GF-D8 (cell line): ENCODE results near the gene ACAD8.
"Not testable (repeated sequence)": the region's sequence is repeated elsewhere in the genome, so short reads cannot be mapped to it uniquely, and the experiment has no call there.

ENCODE experiments used
- DNase-seq: peaks from one replicate; lab custom pipeline; 2025; lab: John Stamatoyannopoulos, UW

The ACAD8 gene

GRCh38 chr11:134267461-134267860 lies 14.1 kb downstream of the ACAD8 start:
- DNase-seq = no peak

- no peak for DNase-seq
These were observed 14.6 kb downstream of the ACAD8 start for GRCh38 chr11:134267966-134268365.

- no peak for DNase-seq
These were observed 16.9 kb downstream of the ACAD8 start for GRCh38 chr11:134270250-134270714.

- no peak for DNase-seq
These were observed 18.6 kb downstream of the ACAD8 start for GRCh38 chr11:134271978-134272377.

GRCh38 chr11:134272381-134273316 lies 19.3 kb downstream of the ACAD8 start:
- DNase-seq = no peak

- no peak for DNase-seq
These were observed 19.9 kb downstream of the ACAD8 start for GRCh38 chr11:134273317-134273712.

- DNase-seq = no peak
These were observed 21.8 kb downstream of the ACAD8 start for GRCh38 chr11:134275188-134275533.

- no peak for DNase-seq
These were observed 22.4 kb downstream of the ACAD8 start, which contains the start of gene GLB1L3 for GRCh38 chr11:134275534-134276395. TSS of gene GLB1L3 (plus strand) at chr11:134276379. CDS start at chr11:134276741, 362 bp downstream.

GRCh38 chr11:134276396-134277182 lies 23.2 kb downstream of the ACAD8 start:
- no peak for DNase-seq

- DNase-seq = no peak
These were observed 24.0 kb downstream of the ACAD8 start for GRCh38 chr11:134277183-134278001.

- no peak for DNase-seq
These were observed 25.0 kb downstream of the ACAD8 start for GRCh38 chr11:134278356-134278755.

GRCh38 chr11:134281635-134282034 lies 28.3 kb downstream of the ACAD8 start:
- DNase-seq = not testable (repeated sequence)

- no peak for DNase-seq
These were observed 29.0 kb downstream of the ACAD8 start for GRCh38 chr11:134282121-134283045.

GRCh38 chr11:134283461-134284230 lies 30.3 kb downstream of the ACAD8 start:
- DNase-seq = no peak

GRCh38 chr11:134284349-134284748 lies 31.0 kb downstream of the ACAD8 start:
- not testable (repeated sequence) for DNase-seq

- DNase-seq = no peak
These were observed 34.2 kb downstream of the ACAD8 start for GRCh38 chr11:134287561-134287960.

- no peak for DNase-seq
These were observed 35.1 kb downstream of the ACAD8 start for GRCh38 chr11:134288486-134288885.

- no peak for DNase-seq
These were observed 35.8 kb downstream of the ACAD8 start for GRCh38 chr11:134289167-134289566.

GRCh38 chr11:134289789-134290188 lies 36.4 kb downstream of the ACAD8 start:
- DNase-seq = no peak
